HCT116 (cell line): ENCODE results near the gene ACBD3.

Experiments used
- ATF3 ChIP-seq: IDR thresholded peaks from 2 replicates; pipeline ENCODE4 v1.6.1; 2012
- CEBPB ChIP-seq: IDR thresholded peaks from 2 replicates; pipeline ENCODE4 v1.6.1; 2012; ENCODE audit warnings: low read depth
- CTCF ChIP-seq, 3 experiments: fragments of 200-600 bp in 1 of 3; sonication (generic) in 1 of 3; IDR thresholded peaks in 2 of 3; conservative IDR thresholded peaks in 1 of 3; 2 replicates each; pipeline ENCODE4 v1.5.1; 2012 to 2017; ENCODE audit warnings: low read depth in 2 of 3, low read length in 2 of 3, antibody characterized with exemption in 1 of 3, borderline replicate concordance in 1 of 3, control low read depth in 1 of 3, mild to moderate bottlenecking in 1 of 3, mixed read lengths in 1 of 3, mixed run types in 1 of 3, moderate library complexity in 1 of 3; ENCODE audit not compliant: insufficient read depth in 1 of 3
- EZH2 ChIP-seq: fragments of 200-600 bp; sonication (generic); IDR thresholded peaks from 2 replicates; pipeline ENCODE4 v1.6.1; 2017; ENCODE audit warnings: antibody characterized with exemption, mixed run types
- EZH2phosphoT487 ChIP-seq: fragments of 200-600 bp; IDR thresholded peaks from 2 replicates; pipeline ENCODE4 v1.6.1; 2018; ENCODE audit warnings: antibody characterized with exemption, borderline replicate concordance
- MAX ChIP-seq: IDR thresholded peaks from 2 replicates; pipeline ENCODE4 v1.6.1; 2012
- POLR2A ChIP-seq: IDR thresholded peaks from 2 replicates; pipeline ENCODE4 v1.7.0; 2011; ENCODE audit warnings: borderline replicate concordance; ENCODE audit not compliant: insufficient read depth, insufficient read length; ENCODE audit errors: extremely low read depth
- POLR2AphosphoS5 ChIP-seq: IDR thresholded peaks from 2 replicates; pipeline ENCODE4 v1.6.1; 2011; ENCODE audit warnings: mild to moderate bottlenecking, low read depth, low read length, moderate library complexity
- RAD21 ChIP-seq: IDR thresholded peaks from 2 replicates; pipeline ENCODE4 v1.6.1; 2012; ENCODE audit warnings: low read depth, mild to moderate bottlenecking
- REST ChIP-seq: IDR thresholded peaks from 2 replicates; pipeline ENCODE4 v1.6.1; 2012; ENCODE audit warnings: low read depth
- SP1 ChIP-seq: IDR thresholded peaks from 2 replicates; pipeline ENCODE4 v1.6.1; 2012; ENCODE audit warnings: low read depth
- YY1 ChIP-seq: IDR thresholded peaks from 2 replicates; pipeline ENCODE4 v1.6.1; 2011; ENCODE audit warnings: low read length, low read depth, moderate library complexity, mild to moderate bottlenecking; ENCODE audit not compliant: insufficient replicate concordance; ENCODE audit errors: extremely low read depth
- ZNF274 ChIP-seq: fragments of 200-500 bp; sonication (Bioruptor generic); IDR thresholded peaks from 2 replicates; pipeline ENCODE4 v1.6.1; 2014; ENCODE audit warnings: mild to moderate bottlenecking, low read depth, low read length, inconsistent platforms

- TF ChIP-seq CEBPB: no peak
- TF ChIP-seq EZH2: no peak
- no peak for TF ChIP-seq SP1
- TF ChIP-seq CTCF (IDR thresholded peaks at IDR 0.05 in 2 of 3, conservative IDR thresholded peaks at IDR 0.05 in 1 of 3; ENCODE audit: borderline replicate concordance in 1 of 3, insufficient read depth in 1 of 3, low read depth in 2 of 3, low read length in 2 of 3): no peak
- no peak for TF ChIP-seq MAX
- TF ChIP-seq POLR2AphosphoS5: no peak
- no peak for TF ChIP-seq POLR2A
- TF ChIP-seq ZNF274: no peak
- TF ChIP-seq EZH2phosphoT487: no peak
- TF ChIP-seq RAD21: no peak
- no peak for TF ChIP-seq REST
- no peak for TF ChIP-seq ATF3
- no peak for TF ChIP-seq YY1
Measured at GRCh38 chr1:226203655-226204054, 17.1 kb upstream of the ACBD3 start.
